CD4-positive, alpha-beta T cell (primary cell): ENCODE results near the gene NOL4. TPM values are rescaled to one million over a fixed set of nuclear protein-coding genes. Genes with fewer than 3 reads are reported as not detected.

Source experiments
- ATAC-seq: fragments of 200-7000 bp; cut with Tn5 transposase; one replicate; pipeline ENCODE4 v1.10.0; 2022; ENCODE audit warnings: mild to moderate bottlenecking; ENCODE audit not compliant: poor library complexity
- CTCF ChIA-PET: fragments of 350-600 bp; sonication (Branson Sonifier 250); formaldehyde crosslinking; loops from one replicate; lab custom pipeline; 2021; ENCODE audit warnings: antibody characterized with exemption, inconsistent platforms; lab: Charles Lee
- POLR2A ChIA-PET: fragments of 350-600 bp; sonication (Branson Sonifier 250); formaldehyde crosslinking; loops from one replicate; lab custom pipeline; 2021; ENCODE audit warnings: antibody characterized with exemption, inconsistent platforms; lab: Charles Lee
- DNase-seq, 14 experiments: peaks; one replicate each; pipeline ENCODE4 v3.0.0-alpha.2; 2013 to 2020; ENCODE audit warnings: mixed read lengths in 2 of 14
- H3K27ac ChIP-seq, 2 donors: one replicate each; pipeline versions ENCODE4 v1.5.1 to v1.7.0; 2013; ENCODE audit warnings: low read length in 2 of 2, low read depth in 1 of 2, mild to moderate bottlenecking in 1 of 2
- H3K27me3 ChIP-seq, 2 experiments: 1 replicate in 1 of 2; 2 replicates in 1 of 2; pipeline versions ENCODE4 v1.6.1 to v1.7.0; 2013; ENCODE audit warnings: low read length in 2 of 2, control low read depth in 1 of 2, mild to moderate bottlenecking in 1 of 2, moderate library complexity in 1 of 2; ENCODE audit not compliant: insufficient read depth in 2 of 2, control insufficient read depth in 1 of 2
- H3K36me3 ChIP-seq: one replicate; pipeline ENCODE4 v1.6.1; 2013; ENCODE audit warnings: low read length, control low read depth; ENCODE audit not compliant: insufficient read depth
- H3K4me1 ChIP-seq: one replicate; pipeline ENCODE4 v1.6.1; 2013; ENCODE audit warnings: low read length, control low read depth; ENCODE audit not compliant: insufficient read depth
- H3K4me3 ChIP-seq: one replicate; pipeline ENCODE4 v1.5.1; 2013; ENCODE audit warnings: mild to moderate bottlenecking, low read length, moderate library complexity
- H3K9me3 ChIP-seq, 2 experiments: 1 replicate in 1 of 2; 2 replicates in 1 of 2; pipeline versions ENCODE4 v1.6.1 to v1.7.0; 2013; ENCODE audit warnings: low read length in 2 of 2, mild to moderate bottlenecking in 2 of 2, control low read depth in 1 of 2, moderate library complexity in 1 of 2; ENCODE audit not compliant: control insufficient read depth in 1 of 2, insufficient read depth in 1 of 2
- H3K27ac Mint-ChIP-seq: one replicate; pipeline ENCODE4 v1.8.0; 2020; ENCODE audit warnings: mixed read lengths
- H3K27me3 Mint-ChIP-seq: one replicate; pipeline ENCODE4 v1.8.0; 2021; ENCODE audit warnings: mixed read lengths
- H3K36me3 Mint-ChIP-seq: one replicate; pipeline ENCODE4 v1.8.0; 2021; ENCODE audit warnings: low read depth, mixed read lengths
- H3K4me1 Mint-ChIP-seq: one replicate; pipeline ENCODE4 v1.8.0; 2021; ENCODE audit warnings: low read depth, mixed read lengths
- H3K4me3 Mint-ChIP-seq: one replicate; pipeline ENCODE4 v1.8.0; 2020; ENCODE audit warnings: mild to moderate bottlenecking, mixed read lengths
- H3K9me3 Mint-ChIP-seq: one replicate; pipeline ENCODE4 v1.8.0; 2020; ENCODE audit warnings: mixed read lengths
- CTCF ChIP-seq: fragments of 200-600 bp; IDR thresholded peaks from one replicate; pipeline ENCODE4 v1.8.0; 2022; ENCODE audit warnings: antibody characterized with exemption, mild to moderate bottlenecking
- intact Hi-C, 2 experiments: fragments of 100-400 bp; cut with DNase I in 1 of 2; cut with micrococcal nuclease in 1 of 2; formaldehyde crosslinking; loops; one replicate each; pipeline versions ENCODE4 v1.15.1 to v1.9.0; 2023 to 2025; cut with DNase I, micrococcal nuclease
- total RNA-seq, 174 experiments: library from RNA in 2 of 174; stranded (reverse) in 2 of 174; gene quantifications; one replicate each; pipeline ENCODE4 v1.2.3 and lab custom pipeline; 2021 to 2026

NOL4 gene
- total RNA-seq, 2 experiments from 2014 or later, result not detected

GRCh38 chr18:34194239-34194638 is 30.5 kb downstream of the NOL4 start:
- Histone ChIP-seq H3K4me1 (no peaks in the 10 kb centered on the region), H3K27me3 (no peaks in the 10 kb centered on the region), H3K36me3 (no peaks in the 10 kb centered on the region), H3K9me3 (peaks cover 0 to 5% of the 10 kb centered on the region in 2 experiments), H3K4me3 (no peak overlapping the region), H3K27ac (no peak overlapping the region)
- Mint-ChIP-seq H3K27ac (no peak overlapping the region), H3K27me3 (no peaks in the 10 kb centered on the region), H3K9me3 (no peaks in the 10 kb centered on the region), H3K36me3 (no peaks in the 10 kb centered on the region), H3K4me3 (no peak overlapping the region), H3K4me1 (no peaks in the 10 kb centered on the region)
- no peak for ATAC-seq
- ChIA-PET CTCF (no interaction called here), POLR2A (no interaction called here)
- no peak for TF ChIP-seq CTCF
- DNase-seq, result no peak
- intact Hi-C loops, result no loop called here

- Histone ChIP-seq H3K36me3 (no peaks in the 10 kb centered on the region), H3K27ac (no peak overlapping the region), H3K4me3 (no peak overlapping the region), H3K9me3 (peaks cover 0 to 9% of the 10 kb centered on the region in 2 experiments), H3K4me1 (no peaks in the 10 kb centered on the region), H3K27me3 (no peaks in the 10 kb centered on the region)
- CTCF ChIA-PET, result no interaction called here
- Mint-ChIP-seq H3K4me1 (no peaks in the 10 kb centered on the region), H3K27me3 (no peaks in the 10 kb centered on the region), H3K27ac (no peak overlapping the region), H3K36me3 (no peaks in the 10 kb centered on the region), H3K4me3 (no peak overlapping the region), H3K9me3 (no peaks in the 10 kb centered on the region)
- intact Hi-C loops, result no loop called here
- POLR2A ChIA-PET, result no interaction called here
- TF ChIP-seq CTCF, result no peak
- ATAC-seq (no peak), DNase-seq (no peak)
Observed at GRCh38 chr18:34189656-34190435, 34.9 kb downstream of the NOL4 start.
